Tibial nerve (tissue), 4 donors: ENCODE results near the gene INTS13. TPM values are rescaled to one million over a fixed set of nuclear protein-coding genes. Genes with fewer than 3 reads are reported as not detected.
A peak's percentile ranks its signal among the peaks of the same experiment; 100 is the strongest.

ENCODE experiments used
- DNase-seq, 2 donors: peaks; one replicate each; pipeline ENCODE4 v3.0.0-alpha.2; 2019; ENCODE audit warnings: low spot score in 2 of 2
- H3K27ac ChIP-seq, 4 donors: fragments of 200-600 bp; sonication (generic) in 3 of 4; one replicate each; pipeline ENCODE4 v1.5.1; 2017 to 2019; ENCODE audit warnings: mild to moderate bottlenecking in 1 of 4
- H3K27me3 ChIP-seq, 2 donors: fragments of 200-600 bp; sonication (generic) in 1 of 2; one replicate each; pipeline versions ENCODE4 v1.5.1 to v1.6.0; 2017 to 2019
- H3K36me3 ChIP-seq, 3 donors: fragments of 200-600 bp; sonication (generic); one replicate each; pipeline ENCODE4 v1.5.1; 2018 to 2019
- H3K4me1 ChIP-seq, 4 donors: fragments of 200-600 bp; sonication (generic) in 3 of 4; one replicate each; pipeline ENCODE4 v1.5.1; 2017 to 2019
- H3K4me3 ChIP-seq, 4 donors: fragments of 200-600 bp; sonication (generic) in 3 of 4; one replicate each; pipeline ENCODE4 v1.5.1; 2017 to 2019; ENCODE audit warnings: mild to moderate bottlenecking in 1 of 4, moderate library complexity in 1 of 4
- H3K9me3 ChIP-seq, 4 donors: fragments of 200-600 bp; sonication (generic) in 3 of 4; one replicate each; pipeline ENCODE4 v1.5.1; 2017 to 2019
- EP300 ChIP-seq, 2 donors: sonication (generic); formaldehyde crosslinking; IDR thresholded peaks; one replicate each; pipeline ENCODE4 v1.6.1; 2017; ENCODE audit warnings: antibody characterized with exemption in 2 of 2, mild to moderate bottlenecking in 1 of 2
- POLR2A ChIP-seq, 2 donors: fragments of 450-650 bp; IDR thresholded peaks; one replicate each; pipeline ENCODE4 v1.6.1; 2017; ENCODE audit warnings: antibody characterized with exemption in 2 of 2, mild to moderate bottlenecking in 2 of 2, moderate library complexity in 2 of 2
- WGBS, 2 donors: methylation state at CpG; one replicate each; pipeline ENCODE4 v1.1.5; 2018; 5-methylcytosine and 5-hydroxymethylcytosine counted together
- total RNA-seq, 4 donors: library from RNA; depleted of rRNA; stranded (reverse); fragments of >200 nt; gene quantifications; one replicate each; pipeline ENCODE4 v1.1.0, GENCODE V29; 2016
- TF ChIP-seq, protein P1 (sequence below), 5 experiments: fragments of 200-600 bp in 3 of 5; fragments of 450-650 bp in 2 of 5; sonication (generic) in 3 of 5; IDR thresholded peaks; one replicate each; pipeline ENCODE4 v1.5.1; 2016 to 2019; ENCODE audit warnings: antibody characterized with exemption in 5 of 5, mild to moderate bottlenecking in 3 of 5, moderate library complexity in 2 of 5

The INTS13 gene
- total RNA-seq, 4 donors from 2014 or later = 12.4 to 31.5 (median 19.5) TPM

DNA sequence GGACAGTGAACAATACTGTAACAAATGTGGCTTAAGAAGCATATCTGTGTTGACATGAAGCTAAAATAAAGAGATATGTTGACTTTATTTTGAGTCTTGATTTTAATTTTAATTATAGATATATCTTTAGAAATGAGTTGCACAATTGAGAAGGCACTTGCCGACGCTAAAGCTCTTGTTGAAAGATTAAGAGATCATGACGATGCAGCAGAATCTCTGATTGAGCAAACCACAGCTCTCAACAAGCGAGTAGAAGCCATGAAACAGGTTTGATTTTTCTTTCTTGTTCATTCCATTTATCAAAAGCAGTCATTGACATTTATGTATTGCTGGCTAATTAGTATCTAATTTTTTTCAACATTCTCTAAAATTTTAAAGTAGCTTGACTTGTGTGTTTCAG, 16.2 kb upstream of the INTS13 start:
- no peak for DNase-seq
- WGBS, 2 donors = 90 to 93% methylated on average over 4 of the region's 4 CpGs
- H3K4me3 ChIP-seq = no peak overlapping the region
- H3K36me3 ChIP-seq = peaks cover 3 to 38% (median 5%) of the 10 kb centered on the region in 3 donors
- H3K9me3 ChIP-seq = peaks cover 0 to 2% (median 0%) of the 10 kb centered on the region in 4 donors
- peak overlapping the region in 1 of 4 donors; percentile 24 for H3K27ac ChIP-seq
- no peaks in the 10 kb centered on the region for H3K27me3 ChIP-seq
- no peak for TF ChIP-seq POLR2A (IDR thresholded peaks at IDR 0.05)
- no peak for TF ChIP-seq EP300 (IDR thresholded peaks at IDR 0.05)
- TF ChIP-seq, protein P1, sequence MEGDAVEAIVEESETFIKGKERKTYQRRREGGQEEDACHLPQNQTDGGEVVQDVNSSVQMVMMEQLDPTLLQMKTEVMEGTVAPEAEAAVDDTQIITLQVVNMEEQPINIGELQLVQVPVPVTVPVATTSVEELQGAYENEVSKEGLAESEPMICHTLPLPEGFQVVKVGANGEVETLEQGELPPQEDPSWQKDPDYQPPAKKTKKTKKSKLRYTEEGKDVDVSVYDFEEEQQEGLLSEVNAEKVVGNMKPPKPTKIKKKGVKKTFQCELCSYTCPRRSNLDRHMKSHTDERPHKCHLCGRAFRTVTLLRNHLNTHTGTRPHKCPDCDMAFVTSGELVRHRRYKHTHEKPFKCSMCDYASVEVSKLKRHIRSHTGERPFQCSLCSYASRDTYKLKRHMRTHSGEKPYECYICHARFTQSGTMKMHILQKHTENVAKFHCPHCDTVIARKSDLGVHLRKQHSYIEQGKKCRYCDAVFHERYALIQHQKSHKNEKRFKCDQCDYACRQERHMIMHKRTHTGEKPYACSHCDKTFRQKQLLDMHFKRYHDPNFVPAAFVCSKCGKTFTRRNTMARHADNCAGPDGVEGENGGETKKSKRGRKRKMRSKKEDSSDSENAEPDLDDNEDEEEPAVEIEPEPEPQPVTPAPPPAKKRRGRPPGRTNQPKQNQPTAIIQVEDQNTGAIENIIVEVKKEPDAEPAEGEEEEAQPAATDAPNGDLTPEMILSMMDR (IDR thresholded peaks at IDR 0.05) = no peak
- peaks cover 0 to 15% (median 0%) of the 10 kb centered on the region in 4 donors for H3K4me1 ChIP-seq

DNA sequence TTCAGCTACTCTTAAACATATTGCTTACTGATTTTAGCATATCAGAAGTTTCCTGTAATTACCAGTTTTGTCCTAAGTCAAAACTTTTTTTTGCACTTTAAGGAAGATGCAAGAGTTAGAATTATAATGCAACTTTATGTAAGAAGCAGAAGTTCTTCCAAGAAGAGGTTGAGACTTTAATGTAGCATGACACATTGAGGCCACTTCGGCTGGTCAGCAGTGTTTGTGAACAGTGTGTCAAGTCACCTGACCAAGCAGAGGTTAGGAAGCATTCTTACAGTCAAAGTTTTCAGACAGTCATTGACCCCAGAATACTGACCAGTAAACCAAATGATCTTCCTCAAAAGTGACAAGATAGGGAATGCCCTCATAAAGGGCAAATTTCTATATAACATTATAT, 15.7 kb upstream of the INTS13 start:
- Histone ChIP-seq H3K4me3 (no peak overlapping the region), H3K9me3 (peaks cover 0 to 8% (median 0%) of the 10 kb centered on the region in 4 donors), H3K36me3 (peaks cover 3 to 43% (median 5%) of the 10 kb centered on the region in 3 donors), H3K4me1 (peaks cover 0 to 15% (median 0%) of the 10 kb centered on the region in 4 donors), H3K27me3 (no peaks in the 10 kb centered on the region), H3K27ac (no peak overlapping the region)
- WGBS, 2 donors = 65 to 69% methylated on average over 1 of the region's 1 CpG
- no peak for DNase-seq
- TF ChIP-seq, protein P1 (IDR thresholded peaks at IDR 0.05) = no peak
- peak in 1 of 2 donors; percentile 32 for TF ChIP-seq EP300 (IDR thresholded peaks at IDR 0.05)

DNA sequence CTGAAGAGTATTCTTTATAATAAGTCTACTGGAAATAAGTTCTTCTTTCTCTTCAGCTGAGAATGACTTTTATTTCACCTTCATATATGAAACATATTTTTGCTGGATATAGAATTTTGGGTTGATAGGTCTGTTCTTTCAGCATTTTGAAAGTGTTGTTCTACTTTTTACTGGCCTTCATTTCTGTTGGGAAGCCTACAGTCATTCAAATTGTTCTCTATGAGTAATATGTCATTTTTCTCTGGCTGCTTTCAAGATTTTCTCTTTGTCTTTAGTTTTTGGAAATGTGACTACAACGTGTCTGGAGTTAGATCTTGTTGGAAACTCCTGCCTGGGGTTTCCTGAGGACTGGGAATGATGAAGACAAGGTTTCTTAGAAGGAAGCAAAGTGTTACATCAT, 10.5 kb upstream of the INTS13 start:
- DNase-seq = no peak
- 88 to 95% methylated on average over 1 of the region's 1 CpG for WGBS, 2 donors
- H3K9me3 ChIP-seq = peaks cover 0 to 29% (median 0%) of the 10 kb centered on the region in 4 donors
- H3K4me1 ChIP-seq = peaks cover 0 to 10% (median 0%) of the 10 kb centered on the region in 4 donors
- H3K27ac ChIP-seq = no peak overlapping the region
- TF ChIP-seq, protein P1 (IDR thresholded peaks at IDR 0.05) = no peak
- TF ChIP-seq EP300 (IDR thresholded peaks at IDR 0.05) (no peak), POLR2A (IDR thresholded peaks at IDR 0.05) (no peak)
- H3K27me3 ChIP-seq = no peaks in the 10 kb centered on the region
- H3K4me3 ChIP-seq = no peak overlapping the region
- peaks cover 0 to 21% (median 0%) of the 10 kb centered on the region in 3 donors for H3K36me3 ChIP-seq

DNA sequence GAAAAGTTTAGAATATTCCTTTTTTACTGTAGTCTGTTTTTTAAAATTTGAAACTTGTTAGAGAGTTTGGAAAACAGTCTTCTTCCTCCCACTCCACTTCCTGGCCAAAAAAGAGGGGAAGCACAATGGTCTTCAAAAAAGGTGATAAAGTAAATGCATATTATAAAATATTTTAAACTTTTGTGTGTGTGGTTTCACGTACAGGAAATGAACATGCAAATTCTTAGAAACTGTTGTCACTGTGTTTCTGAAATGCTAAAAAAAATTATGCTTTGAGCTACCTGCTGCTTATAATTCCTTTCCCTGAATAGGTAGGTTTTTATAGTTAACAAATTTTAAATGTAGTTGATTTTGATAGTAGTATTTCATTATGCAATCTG, 3.4 kb upstream of the INTS13 start:
- WGBS, 2 donors = 40 to 42% methylated on average over 1 of the region's 1 CpG
- Histone ChIP-seq H3K27ac (peak overlapping the region in 3 of 4 donors; percentile 9 to 98 (median 10)), H3K4me1 (peaks cover 0 to 58% (median 27%) of the 10 kb centered on the region in 4 donors), H3K4me3 (no peak overlapping the region), H3K36me3 (no peaks in the 10 kb centered on the region), H3K9me3 (peaks cover 0 to 9% (median 0%) of the 10 kb centered on the region in 4 donors), H3K27me3 (no peaks in the 10 kb centered on the region)
- TF ChIP-seq EP300 (IDR thresholded peaks at IDR 0.05) (no peak), POLR2A (IDR thresholded peaks at IDR 0.05) (no peak)
- TF ChIP-seq, protein P1 (IDR thresholded peaks at IDR 0.05) = no peak
- no peak for DNase-seq

DNA sequence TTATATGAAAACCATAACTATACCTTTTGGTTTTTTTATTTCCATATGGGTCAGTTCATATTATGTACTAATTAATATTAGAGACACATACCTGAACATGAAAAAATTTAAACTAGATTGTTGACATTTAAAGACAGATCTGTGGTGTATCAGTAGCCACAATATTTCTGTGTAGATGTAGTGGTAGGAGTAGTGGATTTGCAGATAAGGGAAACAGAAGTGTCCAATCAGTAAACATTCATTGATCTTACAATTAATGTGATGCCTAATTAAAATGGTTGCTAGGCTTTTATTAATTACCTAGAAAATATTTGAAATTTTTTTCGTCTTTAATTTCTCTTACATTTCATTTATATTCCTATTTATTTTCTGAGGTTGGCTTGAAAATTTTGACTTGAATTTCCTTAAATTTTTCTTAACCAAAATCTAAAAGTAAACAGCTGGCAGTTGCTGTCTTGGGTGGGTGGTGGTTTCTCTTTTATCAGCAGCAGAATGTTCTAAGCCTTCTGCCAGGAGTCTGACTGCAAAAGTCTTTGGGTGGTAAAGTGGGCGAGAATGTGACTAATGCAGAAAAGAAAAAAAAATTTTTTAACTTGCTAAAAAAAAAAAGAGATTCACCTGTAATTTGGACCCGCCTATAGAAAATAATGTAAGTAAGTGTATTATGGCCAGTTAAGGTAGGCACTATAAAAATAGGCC, 2.9 kb upstream of the INTS13 start:
- H3K4me3 ChIP-seq = peak overlapping the region in 1 of 4 donors; percentile 74
- no peaks in the 10 kb centered on the region for H3K27me3 ChIP-seq
- 66 to 72% methylated on average over 3 of the region's 3 CpGs for WGBS, 2 donors
- H3K9me3 ChIP-seq = peaks cover 0 to 9% (median 0%) of the 10 kb centered on the region in 4 donors
- TF ChIP-seq, protein P1 (IDR thresholded peaks at IDR 0.05) = no peak
- no peak for TF ChIP-seq POLR2A (IDR thresholded peaks at IDR 0.05)
- TF ChIP-seq EP300 (IDR thresholded peaks at IDR 0.05) = no peak
- H3K36me3 ChIP-seq = no peaks in the 10 kb centered on the region
- H3K4me1 ChIP-seq = peaks cover 0 to 64% (median 32%) of the 10 kb centered on the region in 4 donors
- H3K27ac ChIP-seq = peak overlapping the region in 3 of 4 donors; percentile 9 to 98 (median 10)
- DNase-seq = no peak
